HEK293 (cell line): ENCODE data around the gene FNTB.

ENCODE experiments used
- CTCF ChIP-seq: fragments of 450-650 bp; formaldehyde crosslinking; IDR thresholded peaks from 2 replicates; pipeline ENCODE4 v1.5.1; 2016; ENCODE audit warnings: missing biosample characterization, missing genetic modification characterization
- REST ChIP-seq: fragments of 450-650 bp; formaldehyde crosslinking; IDR thresholded peaks from 2 replicates; pipeline ENCODE4 v1.5.1; 2016; ENCODE audit warnings: missing biosample characterization, missing genetic modification characterization
- ZBTB44 ChIP-seq: fragments of 450-650 bp; IDR thresholded peaks from 2 replicates; pipeline ENCODE4 v1.5.1; 2018; ENCODE audit warnings: missing biosample characterization, mild to moderate bottlenecking, missing genetic modification characterization
- ZFP37 ChIP-seq: fragments of 450-650 bp; formaldehyde crosslinking; IDR thresholded peaks from 2 replicates; pipeline ENCODE4 v1.5.1; 2016; ENCODE audit warnings: missing biosample characterization, missing genetic modification characterization
- ZNF211 ChIP-seq: fragments of 450-650 bp; formaldehyde crosslinking; IDR thresholded peaks from 2 replicates; pipeline ENCODE4 v1.5.1; 2016; ENCODE audit warnings: low read depth, missing biosample characterization, missing genetic modification characterization

- TF ChIP-seq ZFP37 (tag by site-specific recombination) = no peak
- no peak for TF ChIP-seq CTCF (tag by site-specific recombination)
- no peak for TF ChIP-seq REST (tag by site-specific recombination)
- no peak for TF ChIP-seq ZNF211
- TF ChIP-seq ZBTB44 (tag by site-specific recombination) = no peak
Observed at GRCh38 chr14:64938972-64939816, 47.5 kb upstream of the FNTB start.
